ENCODE measurements around the gene MYH7.

DNA sequence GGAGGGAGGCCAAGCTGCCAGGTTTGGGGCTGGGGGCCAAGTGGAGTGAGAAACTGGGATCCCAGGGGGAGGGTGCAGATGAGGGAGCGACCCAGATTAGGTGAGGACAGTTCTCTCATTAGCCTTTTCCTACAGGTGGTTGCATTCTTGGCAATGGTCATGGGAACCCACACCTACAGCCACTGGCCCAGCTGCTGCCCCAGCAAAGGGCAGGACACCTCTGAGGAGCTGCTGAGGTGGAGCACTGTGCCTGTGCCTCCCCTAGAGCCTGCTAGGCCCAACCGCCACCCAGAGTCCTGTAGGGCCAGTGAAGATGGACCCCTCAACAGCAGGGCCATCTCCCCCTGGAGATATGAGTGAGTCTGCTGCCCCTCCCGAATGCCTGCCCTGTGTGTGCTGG lies 62.4 kb downstream of the MYH7 start:
- TF ChIP-seq, protein P1, sequence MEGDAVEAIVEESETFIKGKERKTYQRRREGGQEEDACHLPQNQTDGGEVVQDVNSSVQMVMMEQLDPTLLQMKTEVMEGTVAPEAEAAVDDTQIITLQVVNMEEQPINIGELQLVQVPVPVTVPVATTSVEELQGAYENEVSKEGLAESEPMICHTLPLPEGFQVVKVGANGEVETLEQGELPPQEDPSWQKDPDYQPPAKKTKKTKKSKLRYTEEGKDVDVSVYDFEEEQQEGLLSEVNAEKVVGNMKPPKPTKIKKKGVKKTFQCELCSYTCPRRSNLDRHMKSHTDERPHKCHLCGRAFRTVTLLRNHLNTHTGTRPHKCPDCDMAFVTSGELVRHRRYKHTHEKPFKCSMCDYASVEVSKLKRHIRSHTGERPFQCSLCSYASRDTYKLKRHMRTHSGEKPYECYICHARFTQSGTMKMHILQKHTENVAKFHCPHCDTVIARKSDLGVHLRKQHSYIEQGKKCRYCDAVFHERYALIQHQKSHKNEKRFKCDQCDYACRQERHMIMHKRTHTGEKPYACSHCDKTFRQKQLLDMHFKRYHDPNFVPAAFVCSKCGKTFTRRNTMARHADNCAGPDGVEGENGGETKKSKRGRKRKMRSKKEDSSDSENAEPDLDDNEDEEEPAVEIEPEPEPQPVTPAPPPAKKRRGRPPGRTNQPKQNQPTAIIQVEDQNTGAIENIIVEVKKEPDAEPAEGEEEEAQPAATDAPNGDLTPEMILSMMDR (IDR thresholded peaks at IDR 0.05; ENCODE audit: insufficient read depth, low read depth, low read length) = no peak
- no peak for TF ChIP-seq EZH2 (IDR thresholded peaks at IDR 0.05; ENCODE audit: insufficient read depth, low read length)

All from astrocyte (in vitro differentiated cells and primary cell).